ENCODE data around the gene MUC12.
A peak's percentile ranks its signal among the peaks of the same experiment; 100 is the strongest.

MUC12 gene

DNA sequence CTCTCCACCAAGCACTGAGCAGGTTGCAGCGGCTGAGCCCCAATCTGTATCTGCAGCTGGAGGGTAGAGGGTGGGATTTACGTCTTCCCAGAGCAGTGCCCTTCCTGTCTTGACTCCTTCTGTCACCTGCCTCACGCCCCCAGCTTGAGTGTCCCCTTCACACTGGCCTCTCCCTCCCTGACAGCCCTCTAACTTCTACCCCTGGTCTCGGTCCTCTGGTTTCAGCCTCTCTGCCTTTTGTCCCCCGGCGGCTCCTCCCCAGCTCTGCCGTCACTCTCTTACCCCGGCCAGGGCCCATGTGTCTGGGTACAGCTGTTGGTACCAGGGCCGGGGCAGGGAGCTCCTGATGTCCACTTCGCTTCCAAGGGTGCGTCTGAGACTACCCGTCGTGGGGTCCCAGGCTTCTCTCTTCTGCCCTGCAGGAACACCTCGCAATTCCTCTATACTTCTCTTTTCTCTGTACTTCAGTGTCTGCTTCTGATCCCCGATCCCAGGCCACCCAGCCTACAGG is 19.4 kb upstream of the MUC12 start:
- TF ChIP-seq, protein P1, sequence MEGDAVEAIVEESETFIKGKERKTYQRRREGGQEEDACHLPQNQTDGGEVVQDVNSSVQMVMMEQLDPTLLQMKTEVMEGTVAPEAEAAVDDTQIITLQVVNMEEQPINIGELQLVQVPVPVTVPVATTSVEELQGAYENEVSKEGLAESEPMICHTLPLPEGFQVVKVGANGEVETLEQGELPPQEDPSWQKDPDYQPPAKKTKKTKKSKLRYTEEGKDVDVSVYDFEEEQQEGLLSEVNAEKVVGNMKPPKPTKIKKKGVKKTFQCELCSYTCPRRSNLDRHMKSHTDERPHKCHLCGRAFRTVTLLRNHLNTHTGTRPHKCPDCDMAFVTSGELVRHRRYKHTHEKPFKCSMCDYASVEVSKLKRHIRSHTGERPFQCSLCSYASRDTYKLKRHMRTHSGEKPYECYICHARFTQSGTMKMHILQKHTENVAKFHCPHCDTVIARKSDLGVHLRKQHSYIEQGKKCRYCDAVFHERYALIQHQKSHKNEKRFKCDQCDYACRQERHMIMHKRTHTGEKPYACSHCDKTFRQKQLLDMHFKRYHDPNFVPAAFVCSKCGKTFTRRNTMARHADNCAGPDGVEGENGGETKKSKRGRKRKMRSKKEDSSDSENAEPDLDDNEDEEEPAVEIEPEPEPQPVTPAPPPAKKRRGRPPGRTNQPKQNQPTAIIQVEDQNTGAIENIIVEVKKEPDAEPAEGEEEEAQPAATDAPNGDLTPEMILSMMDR (IDR thresholded peaks at IDR 0.05): no peak
- H3K79me2 ChIP-seq: no peaks in the 10 kb centered on the region
- no peak overlapping the region for H3K9ac ChIP-seq
- no peak overlapping the region for H3K4me2 ChIP-seq (ENCODE audit: low read length)
- H3K27ac ChIP-seq: no peak overlapping the region
- H2AFZ ChIP-seq: peak overlapping the region; percentile 16
- no peak overlapping the region for H3K4me3 ChIP-seq (ENCODE audit: low read depth, low read length)
- no peaks in the 10 kb centered on the region for H3K9me3 ChIP-seq (ENCODE audit: control insufficient read depth, low read length)
- H3K36me3 ChIP-seq (ENCODE audit: control insufficient read depth, insufficient read depth, low read length): no peaks in the 10 kb centered on the region
- no peaks in the 10 kb centered on the region for H3K4me1 ChIP-seq
- H3K27me3 ChIP-seq (ENCODE audit: control insufficient read depth, insufficient read depth, low read length): no peaks in the 10 kb centered on the region

DNA sequence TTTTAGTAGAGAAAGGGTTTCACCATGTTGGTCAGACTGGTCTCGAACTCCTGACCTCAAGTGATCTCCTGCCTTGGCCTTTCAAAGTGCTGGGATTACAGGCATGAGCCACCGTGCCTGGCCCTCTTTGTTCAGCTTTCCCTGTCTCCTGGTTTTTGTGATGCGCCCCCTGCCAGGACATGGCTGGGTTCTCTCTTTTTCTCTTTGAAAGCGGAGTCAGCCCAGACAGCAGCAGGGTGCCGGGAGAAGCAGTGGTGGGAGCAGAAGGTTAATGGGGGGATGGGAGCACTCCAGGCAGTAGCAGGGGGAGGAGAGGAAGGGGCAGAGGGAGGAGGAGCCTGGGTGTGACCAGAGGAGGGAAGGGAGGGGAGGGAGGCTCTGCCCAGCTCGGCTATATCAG is 18.2 kb upstream of the MUC12 start:
- Histone ChIP-seq H3K27me3 (ENCODE audit: control insufficient read depth, insufficient read depth, low read length) (no peaks in the 10 kb centered on the region), H3K4me3 (ENCODE audit: low read depth, low read length) (no peak overlapping the region), H3K27ac (no peak overlapping the region), H2AFZ (no peak overlapping the region), H3K36me3 (ENCODE audit: control insufficient read depth, insufficient read depth, low read length) (no peaks in the 10 kb centered on the region), H3K4me2 (ENCODE audit: low read length) (no peak overlapping the region), H3K9me3 (ENCODE audit: control insufficient read depth, low read length) (no peaks in the 10 kb centered on the region), H3K4me1 (no peaks in the 10 kb centered on the region), H3K79me2 (no peaks in the 10 kb centered on the region), H3K9ac (no peak overlapping the region)
- TF ChIP-seq, protein P1 (IDR thresholded peaks at IDR 0.05): no peak

DNA sequence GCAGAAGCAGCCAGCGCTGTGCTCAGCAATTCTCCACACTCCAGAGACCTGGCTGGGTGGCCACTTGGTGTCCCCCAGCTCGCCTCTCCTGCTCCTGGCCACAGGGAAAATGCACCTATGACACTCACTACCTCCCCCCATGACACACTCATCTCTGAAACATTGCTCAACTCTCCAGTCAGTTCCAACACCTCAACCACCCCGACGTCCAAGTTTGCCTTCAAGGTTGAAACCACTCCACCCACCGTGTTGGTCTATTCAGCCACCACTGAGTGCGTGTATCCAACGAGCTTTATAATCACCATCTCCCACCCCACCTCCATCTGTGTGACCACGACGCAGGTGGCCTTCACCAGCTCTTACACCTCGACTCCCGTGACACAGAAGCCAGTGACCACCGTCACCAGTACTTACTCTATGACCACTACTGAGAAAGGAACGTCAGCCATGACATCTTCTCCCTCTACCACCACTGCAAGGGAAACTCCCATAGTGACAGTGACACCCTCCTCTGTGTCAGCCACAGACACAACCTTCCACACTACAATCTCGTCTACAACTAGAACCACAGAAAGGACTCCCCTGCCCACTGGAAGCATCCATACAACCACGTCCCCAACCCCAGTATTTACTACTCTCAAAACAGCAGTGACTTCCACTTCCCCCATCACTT is 17.3 kb upstream of the MUC12 start:
- Histone ChIP-seq H3K4me2 (ENCODE audit: low read length) (no peak overlapping the region), H3K27ac (no peak overlapping the region), H3K79me2 (no peaks in the 10 kb centered on the region), H3K36me3 (ENCODE audit: control insufficient read depth, insufficient read depth, low read length) (no peaks in the 10 kb centered on the region), H2AFZ (no peak overlapping the region), H3K27me3 (ENCODE audit: control insufficient read depth, insufficient read depth, low read length) (no peaks in the 10 kb centered on the region), H3K9ac (no peak overlapping the region), H3K4me1 (no peaks in the 10 kb centered on the region), H3K9me3 (ENCODE audit: control insufficient read depth, low read length) (no peaks in the 10 kb centered on the region), H3K4me3 (ENCODE audit: low read depth, low read length) (no peak overlapping the region)
- TF ChIP-seq, protein P1 (IDR thresholded peaks at IDR 0.05): no peak

DNA sequence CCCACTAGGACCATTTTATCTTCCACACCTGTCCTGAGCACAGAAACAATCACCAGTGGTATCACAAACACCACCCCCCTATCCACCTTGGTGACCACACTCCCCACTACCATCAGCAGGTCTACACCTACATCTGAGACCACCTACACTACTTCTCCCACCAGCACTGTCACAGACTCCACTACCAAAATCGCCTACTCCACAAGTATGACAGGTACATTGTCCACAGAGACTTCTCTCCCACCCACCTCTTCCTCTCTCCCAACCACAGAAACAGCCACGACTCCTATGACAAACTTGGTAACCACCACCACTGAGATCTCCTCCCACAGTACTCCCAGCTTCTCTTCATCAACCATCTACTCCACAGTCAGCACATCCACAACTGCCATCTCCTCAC is 16.7 kb upstream of the MUC12 start:
- Histone ChIP-seq H3K4me2 (ENCODE audit: low read length) (no peak overlapping the region), H3K9ac (no peak overlapping the region), H3K4me3 (ENCODE audit: low read depth, low read length) (no peak overlapping the region), H3K36me3 (ENCODE audit: control insufficient read depth, insufficient read depth, low read length) (no peaks in the 10 kb centered on the region), H2AFZ (no peak overlapping the region), H3K27ac (no peak overlapping the region), H3K79me2 (no peaks in the 10 kb centered on the region), H3K9me3 (ENCODE audit: control insufficient read depth, low read length) (no peaks in the 10 kb centered on the region), H3K4me1 (no peaks in the 10 kb centered on the region), H3K27me3 (ENCODE audit: control insufficient read depth, insufficient read depth, low read length) (no peaks in the 10 kb centered on the region)
- TF ChIP-seq, protein P1 (IDR thresholded peaks at IDR 0.05): no peak

All from parathyroid adenoma (tissue), 2 donors.